GM21367 (cell line): ENCODE results near the gene FAM240B.

Experiments used
- ATAC-seq: cut with Tn5 transposase; IDR thresholded peaks from one replicate; pipeline ENCODE4 v1.9.1; 2021; ENCODE audit not compliant: unreplicated experiment

The FAM240B gene

GRCh38 chr9:38720083-38720745 is at the start of gene FAM240B:
FAM240B (minus strand) TSS chr9:38720133; CDS start chr9:38703999, 16,134 bp downstream.
- ATAC-seq: no peak

DNA sequence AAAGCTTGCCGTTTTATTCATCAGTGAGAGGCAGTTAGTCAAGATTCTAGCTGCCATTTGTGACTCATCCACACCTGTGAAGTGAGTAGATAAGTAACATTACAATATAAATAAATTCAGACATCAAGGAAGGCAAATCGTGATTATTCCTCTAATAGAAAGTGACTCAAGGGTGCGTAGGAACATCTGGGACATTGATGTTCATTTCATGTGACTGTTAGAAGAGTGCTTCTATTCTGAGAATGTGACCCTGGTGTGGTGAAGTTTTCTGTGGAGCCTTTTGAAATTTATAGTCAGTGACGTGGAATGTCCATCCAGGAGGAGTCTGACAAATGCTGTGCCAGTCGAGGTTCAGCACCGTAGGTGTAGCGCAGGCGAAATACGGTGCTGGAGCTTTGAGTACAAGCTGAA is 48.4 kb upstream of the FAM240B start:
- ATAC-seq: no peak

DNA sequence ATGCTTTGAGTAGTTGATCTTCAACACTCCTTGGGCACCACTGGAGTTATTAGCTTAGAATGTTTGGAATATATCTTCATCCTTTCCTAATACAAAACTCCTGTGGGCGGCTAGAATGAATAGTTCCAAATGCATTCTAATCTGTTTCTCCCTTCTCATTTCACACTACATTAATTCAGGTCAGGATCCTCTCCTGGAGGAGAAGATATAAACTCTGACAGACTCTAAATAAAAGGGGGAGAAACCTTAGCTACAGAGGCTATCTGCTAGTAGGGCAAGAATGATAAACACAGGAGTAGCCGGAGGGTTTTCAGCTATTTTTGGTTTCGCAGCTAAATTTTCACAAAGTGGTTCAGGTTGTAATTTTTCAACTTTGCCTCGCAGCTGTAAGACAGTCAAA is 45.2 kb upstream of the FAM240B start:
- ATAC-seq: no peak

DNA sequence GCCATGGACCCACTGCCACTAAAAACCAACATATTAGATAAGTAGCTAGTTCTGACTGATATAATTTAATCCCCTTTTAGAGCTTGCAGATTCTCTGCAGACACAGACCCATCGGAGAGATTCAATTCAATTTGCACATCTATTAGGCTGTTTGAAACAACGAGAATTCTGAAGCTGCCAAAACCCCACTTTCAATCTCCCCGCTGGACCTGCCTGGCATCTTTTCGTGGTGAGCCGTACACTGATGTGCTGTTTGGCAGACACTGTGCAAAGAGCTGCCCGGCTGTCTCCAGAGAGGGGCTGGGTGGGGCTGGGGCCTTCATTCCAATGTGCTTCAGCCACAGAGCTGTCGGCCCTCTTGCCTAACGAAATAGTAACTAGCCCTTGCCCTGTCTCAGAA is 42.1 kb upstream of the FAM240B start:
- no peak for ATAC-seq

DNA sequence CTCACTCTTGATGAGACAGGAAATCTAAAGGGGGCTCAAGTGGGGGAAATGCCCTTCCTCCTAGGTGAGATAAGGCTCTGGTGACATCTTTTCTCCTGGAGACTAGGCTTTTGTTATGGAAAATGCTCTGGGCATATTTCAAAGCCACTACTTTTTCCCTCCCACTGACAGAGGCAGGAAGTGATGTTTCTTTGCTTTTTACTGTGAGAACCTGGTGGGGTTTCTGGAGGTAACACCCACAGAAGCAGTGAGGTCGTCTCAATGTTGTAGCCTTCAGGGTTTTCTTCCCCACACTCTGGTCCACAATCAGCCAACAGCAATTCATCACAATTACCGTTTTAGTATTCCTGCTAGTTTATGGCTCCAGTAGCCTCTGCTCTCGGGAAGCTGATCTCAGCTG is 41.4 kb upstream of the FAM240B start:
- ATAC-seq: no peak

DNA sequence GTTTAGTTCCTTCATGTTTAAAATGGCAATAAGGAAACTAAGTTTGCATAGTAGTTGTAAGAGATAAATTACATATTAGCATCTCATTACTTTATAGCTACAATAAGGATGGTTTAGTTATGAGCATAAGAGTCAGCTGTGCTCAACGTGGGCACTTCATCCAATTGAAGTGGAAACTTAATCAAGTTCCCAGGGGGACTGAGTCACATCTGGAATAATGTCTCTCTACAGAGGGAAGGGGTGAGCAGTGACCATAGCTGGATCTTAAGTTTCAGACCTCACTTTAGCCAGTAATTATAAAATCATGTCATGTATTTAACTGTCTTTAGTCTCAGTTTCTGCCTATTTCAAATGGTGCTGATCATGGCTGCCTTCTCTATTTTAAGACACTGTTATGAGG is 36.8 kb upstream of the FAM240B start:
- no peak for ATAC-seq

GRCh38 chr9:38747941-38748340 is 28.0 kb upstream of the FAM240B start:
- no peak for ATAC-seq

DNA sequence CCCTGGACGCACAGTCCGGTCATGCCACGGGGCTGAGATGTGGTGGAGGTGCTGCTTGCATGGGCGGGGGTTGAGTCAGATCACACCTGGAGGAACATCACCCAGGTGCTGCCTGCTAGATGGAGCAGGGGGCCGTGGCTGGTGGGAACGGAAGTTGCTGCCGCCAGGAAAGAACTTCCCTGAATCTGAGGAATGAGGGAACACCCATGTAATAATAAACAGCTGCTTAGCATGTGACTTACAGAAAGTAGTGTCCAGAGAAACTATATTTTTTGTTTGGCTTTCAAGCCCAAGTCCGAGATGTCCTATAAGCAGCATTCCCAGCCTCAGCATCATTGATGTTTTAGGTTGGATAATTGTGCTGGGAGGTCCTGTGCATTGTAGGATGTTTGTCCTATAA is 27.1 kb upstream of the FAM240B start:
- ATAC-seq: no peak

- ATAC-seq: no peak
Measured at GRCh38 chr9:38746303-38746702, 26.4 kb upstream of the FAM240B start.

- ATAC-seq: no peak
Measured at GRCh38 chr9:38744484-38744883, 24.6 kb upstream of the FAM240B start.

DNA sequence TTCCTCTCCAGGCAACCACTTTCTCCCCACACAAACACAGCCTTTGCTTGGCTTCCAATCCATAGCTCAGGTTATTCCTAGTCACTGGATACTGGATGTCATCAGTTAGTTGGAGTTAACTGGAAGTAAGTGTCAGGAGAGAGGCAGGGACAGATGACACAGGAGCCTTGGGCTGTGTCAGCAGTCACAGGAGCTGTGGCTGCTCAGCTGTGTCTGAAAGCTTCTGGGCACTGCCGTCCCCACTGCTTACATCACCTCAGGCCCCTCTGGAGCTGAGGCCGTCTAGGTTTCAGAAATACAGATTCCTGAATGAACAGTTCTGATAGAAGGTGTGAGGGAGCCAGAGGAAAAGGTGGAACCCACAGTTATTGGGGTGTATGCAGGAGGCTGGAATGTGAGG is 17.3 kb upstream of the FAM240B start:
- ATAC-seq: no peak

GRCh38 chr9:38734831-38735230 is 14.9 kb upstream of the FAM240B start:
- no peak for ATAC-seq

DNA sequence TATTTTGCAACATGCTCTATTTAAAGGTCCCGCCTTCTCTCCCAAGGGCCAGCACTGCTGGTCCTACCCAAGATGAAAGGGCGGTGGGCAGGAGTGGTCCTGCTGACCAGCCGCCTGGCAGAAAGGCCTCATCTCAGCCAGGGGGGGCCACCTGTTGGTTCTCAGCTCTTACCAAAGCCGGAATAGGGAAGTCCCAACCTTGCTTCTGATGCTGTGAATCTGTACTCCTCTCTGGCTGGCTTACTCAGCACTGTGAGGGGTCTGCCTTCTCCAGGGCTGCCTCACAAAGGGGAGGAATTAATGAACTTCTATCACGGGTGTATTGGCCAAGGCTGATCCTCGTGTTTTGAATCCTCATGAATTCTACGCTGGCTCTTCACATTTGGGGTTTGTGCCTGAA is 13.6 kb upstream of the FAM240B start:
- no peak for ATAC-seq

- no peak for ATAC-seq
Measured at GRCh38 chr9:38732885-38733284, 13.0 kb upstream of the FAM240B start.

- ATAC-seq: no peak
Measured at GRCh38 chr9:38727497-38728001, 7.6 kb upstream of the FAM240B start.

- ATAC-seq: no peak
Measured at GRCh38 chr9:38724754-38725153, 4.8 kb upstream of the FAM240B start.

GRCh38 chr9:38718148-38718547 is 1.8 kb downstream of the FAM240B start:
- ATAC-seq: no peak

DNA sequence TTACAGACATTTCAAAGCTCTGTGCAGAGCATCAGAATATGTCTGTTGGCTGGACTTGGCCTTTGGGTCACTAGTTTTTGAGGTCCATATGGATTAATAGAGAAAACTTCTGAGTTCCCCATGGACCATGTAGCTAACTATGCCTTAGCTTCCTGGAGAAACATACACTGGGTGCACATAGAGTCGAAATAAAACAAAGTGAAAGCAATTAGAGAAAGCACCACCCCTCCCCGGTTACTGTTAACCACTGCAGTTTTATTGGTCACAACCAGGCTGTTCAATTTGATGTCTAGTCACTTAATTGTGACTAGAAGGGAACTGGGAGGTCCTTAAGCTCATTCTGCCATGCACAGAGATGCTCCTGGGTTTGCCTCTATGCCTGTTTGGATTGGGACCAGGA is 4.2 kb downstream of the FAM240B start:
- ATAC-seq: no peak

DNA sequence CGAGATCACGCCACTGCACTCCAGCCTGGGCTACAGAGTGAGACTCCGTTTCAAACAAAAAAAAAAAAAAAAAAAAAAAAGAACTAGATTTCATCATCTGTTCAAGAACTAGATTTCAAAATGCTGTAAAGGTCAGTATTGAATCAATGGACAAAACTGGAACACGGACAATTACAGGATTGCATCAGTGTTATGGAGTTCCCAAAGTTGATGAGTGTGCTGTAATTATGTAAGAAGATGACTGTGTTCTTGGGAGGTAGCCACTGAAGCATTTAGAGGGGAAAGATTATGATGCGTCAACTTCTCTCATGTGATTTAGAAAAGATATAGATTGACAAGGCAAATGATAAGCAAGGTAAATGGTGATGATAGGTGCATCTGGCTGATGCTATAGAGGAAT is 6.5 kb downstream of the FAM240B start:
- ATAC-seq: no peak

DNA sequence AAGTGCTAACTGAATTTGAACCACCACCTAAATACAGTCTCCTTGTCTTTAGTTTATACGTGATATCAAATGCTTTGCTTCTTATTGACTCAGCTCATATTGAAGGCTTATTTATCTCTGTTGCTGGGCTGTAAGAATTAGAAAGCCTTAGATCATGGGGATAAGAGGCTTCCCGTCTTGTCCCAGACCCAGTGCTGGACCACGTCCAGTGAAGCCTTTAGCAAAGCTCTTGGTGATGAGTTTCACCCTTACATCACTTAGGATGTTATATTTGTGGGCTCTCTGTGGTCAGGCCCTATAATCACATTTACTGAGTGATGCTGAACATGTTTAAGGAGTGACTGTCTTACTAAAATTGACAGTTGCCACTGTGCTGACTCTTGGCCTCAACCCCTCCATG is 11.2 kb downstream of the FAM240B start:
- no peak for ATAC-seq

GRCh38 chr9:38707885-38708637 is 11.9 kb downstream of the FAM240B start:
- ATAC-seq: no peak

- no peak for ATAC-seq
Measured at GRCh38 chr9:38706493-38706892, 13.4 kb downstream of the FAM240B start.

DNA sequence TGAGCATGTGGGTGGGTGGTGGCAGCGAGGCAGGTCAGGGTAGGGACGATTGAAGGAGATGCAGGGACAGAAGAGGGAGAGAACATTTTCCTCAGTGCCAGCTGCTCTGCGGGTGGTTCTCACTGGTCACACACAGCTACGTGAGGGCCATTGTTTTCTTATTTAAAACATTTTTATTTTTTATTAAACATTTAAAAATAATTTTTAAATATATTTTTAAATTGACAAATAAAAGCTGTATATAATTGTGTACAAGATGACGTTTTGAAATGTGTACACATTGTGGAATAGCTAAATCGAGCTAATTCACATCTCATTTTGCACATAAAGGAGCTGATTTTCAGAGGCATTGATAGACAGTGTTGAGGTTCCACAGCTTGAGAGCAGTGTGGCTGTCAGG is 14.0 kb downstream of the FAM240B start:
- no peak for ATAC-seq
